ENCODE measurements around the gene MARVELD3. TPM values are rescaled to one million over a fixed set of nuclear protein-coding genes. Genes with fewer than 3 reads are reported as not detected.

Gene MARVELD3
- total and polyA plus RNA-seq, 2 of the 8 experiments (the other 6 are each of a cell fraction or from before 2014, with no cell fraction given) = 18.0 to 34.8 TPM

GRCh38 chr16:71676236-71676635, 50.3 kb downstream of the MARVELD3 start:
- H3K36me3 ChIP-seq (ENCODE audit: control insufficient read depth in 2 of 4, insufficient read depth in 4 of 4, low read length in 3 of 4) = peaks cover 4 to 58% (median 40%) of the 10 kb centered on the region in 4 experiments
- no peak overlapping the region for H2AFZ ChIP-seq (ENCODE audit: low read length)
- no peak overlapping the region for H3K4ac ChIP-seq (replicated peaks; ENCODE audit: insufficient read length, low read depth, low read length)
- CTCF ChIA-PET (ENCODE audit: partially characterized antibody) = interaction anchor here (0.6 kb wide), 1 partner anchor 21 kb away, joined by 4 read pairs; no protein-coding TSS in a partner anchor
- WGBS, 2 experiments (ENCODE audit: extremely low coverage in 1 of 2, insufficient coverage in 1 of 2, insufficient read length in 1 of 2, insufficient replicate concordance in 2 of 2, low coverage in 1 of 2, low lambda C conversion rate in 2 of 2, missing lambda C conversion rate in 1 of 2) = 86% methylated on average over 5 of the region's 5 CpGs; no CpG with 5 or more reads in 1 of the 2 experiments
- H3K14ac ChIP-seq (ENCODE audit: insufficient read length) = no peak overlapping the region
- H2BK12ac ChIP-seq (ENCODE audit: low read depth, low read length) = no peak overlapping the region
- DNase-seq (ENCODE audit: low read depth in 1 of 2, low spot score in 2 of 2) (no peak), FAIRE-seq (no peak)
- H2AK5ac ChIP-seq (ENCODE audit: low read depth, low read length) = no peak overlapping the region
- H3K56ac ChIP-seq (replicated peaks; ENCODE audit: insufficient read length, low read depth, low read length) = no peak overlapping the region
- no peak for TF ChIP-seq CBX5 (IDR thresholded peaks at IDR 0.05; ENCODE audit: low read depth, low read length)
- no peak for TF ChIP-seq ASH2L (IDR thresholded peaks at IDR 0.05; ENCODE audit: low read length)
- TF ChIP-seq MAX (IDR thresholded peaks at IDR 0.05) = no peak
- TF ChIP-seq YY1 (IDR thresholded peaks at IDR 0.05; ENCODE audit: low read depth, low read length) = no peak
- TF ChIP-seq RXRA (IDR thresholded peaks at IDR 0.05; ENCODE audit: insufficient read depth, low read depth, low read length) = no peak
- TF ChIP-seq BACH1 (IDR thresholded peaks at IDR 0.05; ENCODE audit: low read length) = no peak
- H3K27me3 ChIP-seq (replicated peaks in 1 of 4; ENCODE audit: control insufficient read depth in 3 of 4, extremely low read depth in 1 of 4, insufficient read depth in 3 of 4, low read length in 3 of 4) = no peaks in the 10 kb centered on the region
- H4K8ac ChIP-seq (ENCODE audit: extremely low read depth, insufficient read depth, low read length) = no peak overlapping the region
- H3K23ac ChIP-seq (ENCODE audit: insufficient read length) = no peak overlapping the region
- no peaks in the 10 kb centered on the region for H3K23me2 ChIP-seq (ENCODE audit: low read depth, low read length)
- H4K91ac ChIP-seq (replicated peaks; ENCODE audit: insufficient read length, low read length) = no peak overlapping the region
- H4K20me1 ChIP-seq (replicated peaks in 1 of 2; ENCODE audit: control insufficient read depth in 1 of 2, insufficient read depth in 2 of 2, low read length in 2 of 2) = no peaks in the 10 kb centered on the region
- no peak overlapping the region for H3K27ac ChIP-seq (ENCODE audit: low read depth, low read length)
- no peaks in the 10 kb centered on the region for H3K9me3 ChIP-seq (ENCODE audit: insufficient read depth in 2 of 2, low read depth in 1 of 2, low read length in 1 of 2)
- H3K4me2 ChIP-seq (ENCODE audit: insufficient read depth in 1 of 2, low read depth in 2 of 2, low read length in 2 of 2) = no peak overlapping the region
- H2BK120ac ChIP-seq (replicated peaks; ENCODE audit: low read depth, low read length) = no peak overlapping the region
- POLR2A ChIA-PET (ENCODE audit: partially characterized antibody) = no interaction called here
- no peak overlapping the region for H2BK5ac ChIP-seq (ENCODE audit: low read depth, low read length)
- no peaks in the 10 kb centered on the region for H3K79me1 ChIP-seq (ENCODE audit: low read depth, low read length)
- no peak overlapping the region for H3K4me3 ChIP-seq (ENCODE audit: extremely low read depth in 1 of 4, insufficient read depth in 2 of 4, low read depth in 3 of 4, low read length in 4 of 4)
- H2BK15ac ChIP-seq (ENCODE audit: low read length) = no peak overlapping the region
- H4K5ac ChIP-seq (ENCODE audit: insufficient read length, low read depth, low read length) = no peak overlapping the region
- no peak overlapping the region for H3K18ac ChIP-seq (ENCODE audit: extremely low read depth, low read length)
- H3K9ac ChIP-seq (replicated peaks in 1 of 4; ENCODE audit: extremely low read depth in 1 of 4, low read depth in 3 of 4, low read length in 3 of 4) = no peak overlapping the region
- no peak overlapping the region for H2BK20ac ChIP-seq (ENCODE audit: low read length)
- H3K4me1 ChIP-seq (replicated peaks in 1 of 4; ENCODE audit: control insufficient read depth in 3 of 4, insufficient read depth in 4 of 4, low read length in 3 of 4) = no peaks in the 10 kb centered on the region
- no peaks in the 10 kb centered on the region for H3K79me2 ChIP-seq (ENCODE audit: control insufficient read depth in 1 of 2, insufficient read depth in 2 of 2, low read length in 2 of 2)

Data from H1 (cell line).